Stimulated activated CD4-positive, alpha-beta T cell treated with anti-CD3 and anti-CD28 coated beads, Interleukin-2, amount 100 ng/mL, for 48 hours (primary cell): ENCODE measurements around the gene TNFRSF9.
"Not testable (repeated sequence)": the region's sequence is repeated elsewhere in the genome, so short reads cannot be mapped to it uniquely, and the experiment has no call there.

Source experiments
- DNase-seq, 2 donors: peaks; one replicate each; pipeline ENCODE4 v3.0.0-alpha.2; 2020

Gene TNFRSF9

GRCh38 chr1:7960867-7961215, 20.2 kb upstream of the TNFRSF9 start:
- no peak for DNase-seq

GRCh38 chr1:7960165-7960564, 19.5 kb upstream of the TNFRSF9 start:
- no peak for DNase-seq

GRCh38 chr1:7956218-7957032, 15.8 kb upstream of the TNFRSF9 start:
- DNase-seq, result no peak

- DNase-seq, result no peak
These were observed 14.0 kb upstream of the TNFRSF9 start for GRCh38 chr1:7954683-7955082.

- peak; percentile 75 to 83 for DNase-seq
These were observed 13.4 kb upstream of the TNFRSF9 start for GRCh38 chr1:7953850-7954609.

GRCh38 chr1:7952791-7953190, 12.2 kb upstream of the TNFRSF9 start:
- not testable (repeated sequence) for DNase-seq

GRCh38 chr1:7948960-7949359, 8.3 kb upstream of the TNFRSF9 start:
- DNase-seq, result no peak

GRCh38 chr1:7943251-7943650, 2.6 kb upstream of the TNFRSF9 start:
- no peak for DNase-seq

- peak in 1 of 2 donors; percentile 10 for DNase-seq
These were observed 1.7 kb upstream of the TNFRSF9 start for GRCh38 chr1:7942214-7942921.

GRCh38 chr1:7941437-7941793, 776 bp upstream of the TNFRSF9 start:
- no peak for DNase-seq

- DNase-seq, result no peak
These were observed 605 bp downstream of the TNFRSF9 start for GRCh38 chr1:7940034-7940433.

- no peak for DNase-seq
These were observed 2.6 kb downstream of the TNFRSF9 start for GRCh38 chr1:7938070-7938469.

- DNase-seq, result no peak
These were observed 8.0 kb downstream of the TNFRSF9 start for GRCh38 chr1:7932524-7933138.

- DNase-seq, result no peak
These were observed 9.2 kb downstream of the TNFRSF9 start for GRCh38 chr1:7931446-7931812.

- no peak for DNase-seq
These were observed 9.8 kb downstream of the TNFRSF9 start for GRCh38 chr1:7930645-7931445.

GRCh38 chr1:7929637-7930036, 11.0 kb downstream of the TNFRSF9 start:
- DNase-seq, result no peak

- no peak for DNase-seq
These were observed 12.4 kb downstream of the TNFRSF9 start for GRCh38 chr1:7928247-7928646.

- not testable (repeated sequence) for DNase-seq
These were observed 13.6 kb downstream of the TNFRSF9 start for GRCh38 chr1:7927061-7927460.

GRCh38 chr1:7922301-7922700, 18.3 kb downstream of the TNFRSF9 start:
- no peak for DNase-seq

- DNase-seq, result no peak
These were observed 18.8 kb downstream of the TNFRSF9 start for GRCh38 chr1:7921796-7922195.

- DNase-seq, result no peak
These were observed 20.8 kb downstream of the TNFRSF9 start for GRCh38 chr1:7919880-7920279.

GRCh38 chr1:7917971-7918370, 22.7 kb downstream of the TNFRSF9 start:
- DNase-seq, result not testable (repeated sequence)

GRCh38 chr1:7916501-7916830, 24.2 kb downstream of the TNFRSF9 start:
- DNase-seq, result no peak
